Mesenteric fat pad (tissue), 1 donor: Measurements from ENCODE around the gene FHAD1. TPM values are rescaled to one million over a fixed set of nuclear protein-coding genes. Genes with fewer than 3 reads are reported as not detected.

Experiments
- DNase-seq: peaks from one replicate; pipeline ENCODE4 v3.0.0-alpha.2; 2020; ENCODE audit warnings: low spot score
- total RNA-seq: library from RNA; stranded (reverse); fragmentation: NEBNext Ultra II Directional; extraction: Animal tissue kit (Norgen Biotek cat#: 25700); gene quantifications from one replicate; pipeline ENCODE4 v1.2.1, GENCODE V29; 2021
- donor health status: DM: yes; HTN: yes; CAD: no.

FHAD1 gene
- total RNA-seq, 1 donor from 2014 or later = 0.55 TPM

GRCh38 chr1:15390667-15391066, 143.6 kb downstream of the FHAD1 start:
- DNase-seq = no peak

DNA sequence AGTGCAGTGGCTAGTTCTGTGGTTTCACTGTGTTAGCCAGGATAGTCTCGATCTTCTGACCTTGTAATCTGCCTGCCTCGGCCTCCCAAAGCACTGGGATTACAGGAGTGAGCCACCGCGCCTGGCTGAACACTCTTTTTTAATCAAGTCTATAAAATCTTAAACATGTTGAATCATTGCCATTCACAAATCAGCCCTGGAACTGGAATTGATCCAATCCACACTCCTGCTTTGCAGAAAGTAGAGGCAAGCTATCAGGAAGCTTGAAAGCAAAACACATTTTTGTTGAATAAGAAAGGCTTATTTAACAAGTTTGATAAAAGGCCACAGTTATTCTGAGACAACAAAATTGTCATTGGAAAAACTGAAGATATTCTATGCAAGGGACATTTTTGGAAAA, 144.3 kb downstream of the FHAD1 start:
- DNase-seq = no peak

DNA sequence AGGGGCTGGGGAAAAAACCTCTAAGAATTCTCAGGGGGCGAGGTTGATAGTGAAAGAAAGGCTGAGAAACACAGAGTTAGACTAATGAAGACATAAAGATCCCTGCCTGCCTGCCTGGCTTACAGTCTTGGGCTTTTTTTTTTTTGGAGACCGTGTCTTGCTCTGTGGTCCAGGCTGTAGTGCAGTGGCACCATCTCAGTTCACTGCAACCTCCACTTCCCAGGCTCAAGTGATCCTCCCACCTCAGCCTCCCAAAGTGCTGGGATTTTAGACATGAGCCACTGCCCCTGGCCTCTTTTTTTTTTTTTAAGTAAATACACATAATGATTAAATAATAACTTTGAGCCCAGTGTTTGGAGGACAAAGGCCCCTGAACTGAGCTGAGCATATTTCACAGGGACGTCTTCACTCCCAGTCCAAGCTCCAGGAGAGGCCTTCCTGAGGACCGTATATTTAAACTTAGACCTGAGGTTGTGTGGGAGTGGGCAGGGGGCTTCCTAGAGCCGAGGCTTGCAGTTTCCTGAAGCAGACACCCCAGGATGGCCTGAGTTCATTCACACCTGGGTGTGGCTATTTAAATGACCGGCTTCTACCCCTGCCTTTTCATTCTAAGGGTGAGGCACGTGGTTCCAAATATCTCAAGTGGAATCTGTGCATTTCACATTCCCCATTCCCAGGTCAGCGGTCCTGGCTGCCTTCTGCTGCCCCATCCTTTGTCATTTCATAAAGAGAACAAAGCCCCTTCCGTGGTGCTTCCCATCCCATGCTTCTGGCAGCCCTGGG, 146.6 kb downstream of the FHAD1 start:
- DNase-seq = no peak

DNA sequence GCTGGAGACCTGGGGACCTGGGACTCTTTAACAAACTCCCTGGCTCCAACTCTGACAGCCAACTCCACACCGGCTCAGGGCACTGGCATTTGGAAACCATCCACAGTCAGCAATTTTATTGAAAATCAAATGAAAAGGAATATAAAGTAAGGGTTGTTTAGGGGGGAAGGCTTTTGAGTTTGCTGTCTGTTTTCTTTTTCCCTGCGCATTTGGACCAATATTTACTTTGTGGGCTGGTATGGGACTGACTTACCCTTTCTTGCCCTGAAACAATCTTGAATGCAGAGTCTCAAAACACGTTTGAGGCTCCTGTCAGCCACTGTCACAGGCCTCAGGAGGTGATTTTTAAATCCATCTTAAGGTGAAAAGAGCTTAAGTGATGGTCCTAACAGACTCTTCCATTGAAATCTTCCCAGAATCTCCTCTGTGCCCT, 147.3 kb downstream of the FHAD1 start:
- DNase-seq = no peak

DNA sequence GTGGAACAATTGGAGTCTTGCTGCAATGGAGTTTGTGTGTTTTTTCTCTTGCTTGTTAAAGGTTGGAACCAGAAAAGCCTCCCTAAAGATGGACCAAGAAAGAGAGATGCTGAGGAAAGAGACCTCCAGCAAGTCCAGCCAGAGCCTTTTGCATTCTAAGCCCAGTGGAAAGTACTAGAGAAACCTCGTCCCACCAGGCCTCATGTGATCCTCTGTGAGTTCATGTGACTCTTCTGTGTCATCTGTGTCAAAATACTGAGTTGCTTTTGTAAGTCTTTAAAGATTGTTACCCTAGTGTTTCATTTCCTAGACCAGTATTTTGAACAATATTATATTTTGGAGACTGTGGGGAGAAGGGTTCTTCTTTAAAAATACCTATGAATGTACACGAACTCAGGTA, 150.2 kb downstream of the FHAD1 start:
- no peak for DNase-seq

- DNase-seq = no peak
Observed at GRCh38 chr1:15399710-15400109, 152.7 kb downstream of the FHAD1 start.

GRCh38 chr1:15400627-15401026, 153.6 kb downstream of the FHAD1 start:
- DNase-seq = no peak

- DNase-seq = no peak
Observed at GRCh38 chr1:15401391-15402055, 154.5 kb downstream of the FHAD1 start.

DNA sequence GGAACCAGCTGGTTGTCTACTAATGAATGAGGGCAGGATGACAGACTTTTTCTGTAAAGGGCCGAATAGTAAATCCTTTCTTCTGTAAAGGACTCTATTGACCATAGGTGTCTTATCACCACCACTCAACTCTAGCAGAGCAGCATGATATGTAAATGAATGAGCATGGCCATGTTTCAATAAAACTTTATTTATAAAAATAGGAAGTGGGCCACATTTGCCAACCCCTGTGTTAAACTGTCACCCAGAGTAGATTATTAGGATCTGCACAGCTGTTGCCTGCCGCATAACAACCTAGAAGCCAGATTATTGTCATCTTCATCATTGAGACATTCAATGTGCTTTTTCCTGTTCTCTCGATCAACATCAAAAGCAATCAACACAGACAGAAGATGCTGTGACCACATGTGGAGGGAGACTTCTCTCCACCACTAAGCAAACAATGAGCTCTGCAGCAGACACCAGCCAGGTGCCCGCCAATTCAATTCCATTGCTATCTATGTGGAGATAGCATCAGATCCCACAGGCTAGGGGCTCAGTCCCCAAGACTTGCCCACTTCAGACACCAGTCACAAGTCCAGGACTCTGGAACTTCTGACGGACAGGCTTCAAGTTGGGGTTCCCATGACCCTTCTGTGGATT, 155.9 kb downstream of the FHAD1 start:
- no peak for DNase-seq

- no peak for DNase-seq
Observed at GRCh38 chr1:15403962-15404580, 157.0 kb downstream of the FHAD1 start.

GRCh38 chr1:15405106-15405850, 158.3 kb downstream of the FHAD1 start:
- no peak for DNase-seq

GRCh38 chr1:15406614-15407559, 159.9 kb downstream of the FHAD1 start:
- no peak for DNase-seq

DNA sequence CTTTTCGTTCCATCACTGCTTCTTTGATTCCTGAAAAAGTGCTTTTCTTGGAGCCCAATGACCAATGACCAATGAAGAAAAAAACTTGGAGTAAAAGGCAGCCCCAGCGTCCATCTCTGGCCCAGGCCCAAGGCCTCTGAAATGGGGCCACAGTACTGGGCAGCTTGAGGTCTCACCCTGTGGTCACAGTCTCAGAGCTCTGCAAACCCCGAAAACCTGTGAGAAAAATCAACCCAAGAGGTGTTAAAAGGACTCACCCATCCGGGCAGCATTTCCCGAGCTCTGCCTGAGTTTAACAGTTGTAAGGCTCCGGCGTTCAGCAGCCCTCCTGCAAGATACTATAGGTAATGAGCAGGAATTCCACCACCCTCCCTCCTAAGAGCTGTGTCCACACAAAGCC, 160.6 kb downstream of the FHAD1 start:
- no peak for DNase-seq

GRCh38 chr1:15408890-15409387, 161.9 kb downstream of the FHAD1 start:
- DNase-seq = no peak

DNA sequence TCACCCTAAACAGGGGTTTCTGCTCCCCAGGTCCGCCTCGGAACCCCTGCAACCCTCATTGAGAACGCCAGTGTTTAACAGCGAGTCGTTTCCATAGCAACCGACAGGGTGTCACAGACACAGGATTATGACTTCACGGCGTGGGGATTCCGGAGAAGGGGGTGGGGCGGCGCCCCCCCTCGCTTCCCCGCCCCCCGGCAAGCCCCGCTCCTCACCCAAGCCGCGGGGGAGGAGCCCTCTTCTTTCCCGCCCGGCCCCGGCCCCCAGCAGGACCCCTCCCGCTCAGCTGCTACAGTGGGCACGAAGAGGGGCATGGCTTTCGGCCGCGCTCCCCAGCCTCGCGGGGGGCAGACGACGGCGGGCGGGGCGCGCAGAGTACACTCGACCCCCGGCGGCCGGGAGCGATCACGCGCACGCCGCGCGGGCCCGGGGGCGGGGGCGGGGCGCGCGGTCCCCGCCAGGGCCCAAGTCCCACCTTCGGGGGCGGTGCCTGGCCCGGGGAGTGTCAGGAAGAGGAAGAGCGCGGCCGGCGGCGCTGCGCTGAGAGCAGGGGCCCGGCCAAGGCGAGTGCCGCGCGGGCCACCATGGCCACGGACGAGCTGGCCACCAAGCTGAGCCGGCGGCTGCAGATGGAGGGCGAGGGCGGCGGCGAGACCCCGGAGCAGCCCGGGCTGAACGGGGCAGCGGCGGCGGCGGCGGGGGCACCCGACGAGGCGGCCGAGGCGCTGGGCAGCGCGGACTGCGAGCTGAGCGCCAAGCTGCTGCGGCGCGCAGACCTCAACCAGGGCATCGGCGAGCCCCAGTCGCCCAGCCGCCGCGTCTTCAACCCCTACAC, 162.6 kb downstream of the FHAD1 start, which contains the start of gene EFHD2:
TSS of gene EFHD2 (plus strand) at position 501 of the 835 bp plus-strand sequence. CDS start at position 585, 84 bp downstream.
- DNase-seq = no peak

- DNase-seq = no peak
Observed at GRCh38 chr1:15410223-15410883, 163.3 kb downstream of the FHAD1 start.

GRCh38 chr1:15410884-15411245, 163.8 kb downstream of the FHAD1 start:
- DNase-seq = no peak

- DNase-seq = no peak
Observed at GRCh38 chr1:15411593-15412137, 164.6 kb downstream of the FHAD1 start.
